Type B pancreatic cell (in vitro differentiated cells): ENCODE data around the gene MGAT4B. TPM values are rescaled to one million over a fixed set of nuclear protein-coding genes. Genes with fewer than 3 reads are reported as not detected.

Experiments
- DNase-seq: peaks from one replicate; pipeline ENCODE4 v3.0.0; 2021; ENCODE audit warnings: mixed read lengths; ENCODE audit not compliant: unreplicated experiment; ENCODE audit errors: extremely low spot score
- H3K27ac Mint-ChIP-seq: 2 replicates; pipeline ENCODE4 v1.8.0; 2021; ENCODE audit warnings: mild to moderate bottlenecking, mixed read lengths
- H3K27me3 Mint-ChIP-seq: 2 replicates; pipeline ENCODE4 v1.8.0; 2021; ENCODE audit warnings: mixed read lengths
- H3K36me3 Mint-ChIP-seq: 2 replicates; pipeline ENCODE4 v1.8.0; 2021; ENCODE audit warnings: mixed read lengths
- H3K4me1 Mint-ChIP-seq: one replicate; pipeline ENCODE4 v1.8.0; 2021; ENCODE audit warnings: mixed read lengths; ENCODE audit not compliant: unreplicated experiment
- H3K4me3 Mint-ChIP-seq: 2 replicates; pipeline ENCODE4 v1.8.0; 2021; ENCODE audit warnings: mild to moderate bottlenecking, mixed read lengths
- H3K9me3 Mint-ChIP-seq: 2 replicates; pipeline ENCODE4 v1.8.0; 2021; ENCODE audit warnings: mixed read lengths
- total RNA-seq: library from RNA; stranded (reverse); gene quantifications from 2 replicates; pipeline ENCODE4 v1.2.1, GENCODE V29; 2021; ENCODE audit warnings: low replicate concordance
- TF ChIP-seq, protein P1 (sequence below): fragments of 200-600 bp; sonication (generic); conservative IDR thresholded peaks from 2 replicates; pipeline ENCODE4 v1.5.0; 2021; ENCODE audit warnings: antibody characterized with exemption, mild to moderate bottlenecking

The MGAT4B gene
- total RNA-seq, 1 donor from 2014 or later = 169 TPM

DNA sequence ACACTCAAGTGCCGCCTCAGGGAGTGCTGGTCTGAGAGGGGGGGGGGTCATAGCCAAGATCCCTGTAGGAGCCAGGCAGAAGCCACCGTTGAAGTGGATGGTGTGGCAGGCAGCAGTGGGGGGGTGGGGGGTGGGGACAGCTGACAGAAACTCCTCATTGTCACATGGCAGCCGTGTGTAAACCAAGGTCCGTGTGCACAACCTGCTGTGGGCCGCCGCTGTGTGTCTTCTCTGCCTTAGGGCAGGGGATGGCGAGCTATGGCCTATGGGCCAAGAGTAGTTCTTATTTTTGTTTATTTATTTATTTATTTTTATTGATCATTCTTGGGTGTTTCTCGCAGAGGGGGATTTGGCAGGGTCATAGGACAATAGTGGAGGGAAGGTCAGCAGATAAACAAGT is 27.5 kb upstream of the MGAT4B start:
- Mint-ChIP-seq H3K27ac (peak overlapping the region; percentile 68), H3K36me3 (peaks cover 47% of the 10 kb centered on the region)

DNA sequence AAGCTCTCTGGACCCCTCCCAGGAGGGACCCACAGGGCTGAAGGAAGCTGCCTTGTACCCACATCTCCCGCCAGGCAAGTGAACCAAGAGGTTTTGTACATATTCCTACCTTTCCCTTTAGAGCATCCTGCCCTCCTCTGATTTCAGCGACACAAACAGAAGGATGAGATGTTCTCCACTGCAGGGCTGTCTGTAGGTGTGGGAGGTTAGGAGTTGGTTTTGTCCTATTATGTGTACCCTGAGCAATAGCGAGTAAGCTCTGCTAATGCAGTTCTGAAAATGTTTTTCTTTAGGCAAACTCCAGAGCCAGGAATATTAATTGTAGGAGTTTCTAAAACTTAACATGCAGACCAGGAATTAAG is 27.0 kb upstream of the MGAT4B start:
- no peak for DNase-seq
- no peaks in the 10 kb centered on the region for H3K9me3 Mint-ChIP-seq
- H3K4me3 Mint-ChIP-seq = no peak overlapping the region
- TF ChIP-seq, protein P1, sequence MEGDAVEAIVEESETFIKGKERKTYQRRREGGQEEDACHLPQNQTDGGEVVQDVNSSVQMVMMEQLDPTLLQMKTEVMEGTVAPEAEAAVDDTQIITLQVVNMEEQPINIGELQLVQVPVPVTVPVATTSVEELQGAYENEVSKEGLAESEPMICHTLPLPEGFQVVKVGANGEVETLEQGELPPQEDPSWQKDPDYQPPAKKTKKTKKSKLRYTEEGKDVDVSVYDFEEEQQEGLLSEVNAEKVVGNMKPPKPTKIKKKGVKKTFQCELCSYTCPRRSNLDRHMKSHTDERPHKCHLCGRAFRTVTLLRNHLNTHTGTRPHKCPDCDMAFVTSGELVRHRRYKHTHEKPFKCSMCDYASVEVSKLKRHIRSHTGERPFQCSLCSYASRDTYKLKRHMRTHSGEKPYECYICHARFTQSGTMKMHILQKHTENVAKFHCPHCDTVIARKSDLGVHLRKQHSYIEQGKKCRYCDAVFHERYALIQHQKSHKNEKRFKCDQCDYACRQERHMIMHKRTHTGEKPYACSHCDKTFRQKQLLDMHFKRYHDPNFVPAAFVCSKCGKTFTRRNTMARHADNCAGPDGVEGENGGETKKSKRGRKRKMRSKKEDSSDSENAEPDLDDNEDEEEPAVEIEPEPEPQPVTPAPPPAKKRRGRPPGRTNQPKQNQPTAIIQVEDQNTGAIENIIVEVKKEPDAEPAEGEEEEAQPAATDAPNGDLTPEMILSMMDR = no peak
- peaks cover 50% of the 10 kb centered on the region for H3K36me3 Mint-ChIP-seq
- no peaks in the 10 kb centered on the region for H3K27me3 Mint-ChIP-seq
- H3K4me1 Mint-ChIP-seq = peaks cover 4% of the 10 kb centered on the region
- peak overlapping the region; percentile 68 for H3K27ac Mint-ChIP-seq

More for the DNA sequence above, 27.5 kb upstream of the MGAT4B start:
- Mint-ChIP-seq H3K4me1 (peaks cover 4% of the 10 kb centered on the region), H3K27me3 (no peaks in the 10 kb centered on the region), H3K4me3 (no peak overlapping the region), H3K9me3 (no peaks in the 10 kb centered on the region)
- DNase-seq = no peak
- TF ChIP-seq, protein P1 = no peak

DNA sequence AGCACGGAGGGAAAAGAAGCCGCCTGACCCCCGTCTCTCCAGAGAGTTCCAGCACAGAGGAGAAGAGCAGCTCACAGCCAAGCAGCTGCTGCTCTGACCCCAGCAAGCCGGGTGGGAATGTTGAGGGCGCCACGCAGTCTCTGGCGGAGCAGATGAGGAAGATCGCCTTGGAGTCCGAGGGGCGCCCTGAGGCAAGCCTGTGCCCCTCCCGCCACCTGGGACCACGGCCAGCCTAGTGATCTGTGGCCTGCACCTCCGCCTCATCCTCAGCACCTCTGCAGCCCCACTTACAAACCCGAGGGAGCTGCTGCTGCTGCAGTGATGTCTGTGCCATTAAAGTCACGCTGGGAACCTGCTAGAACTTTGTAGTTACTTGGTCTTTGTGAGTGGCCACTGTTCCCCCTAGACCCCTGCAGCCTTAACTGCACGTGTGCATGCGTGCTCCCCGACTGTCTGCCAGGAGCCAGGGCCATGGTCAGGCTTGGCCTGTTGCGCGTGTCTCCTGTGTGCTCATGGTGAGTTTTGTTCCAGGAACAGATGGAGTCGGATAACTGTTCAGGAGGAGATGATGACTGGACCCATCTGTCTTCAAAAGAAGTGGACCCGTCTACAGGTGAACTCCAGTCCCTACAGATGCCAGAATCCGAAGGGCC is 26.5 kb upstream of the MGAT4B start:
- H3K4me3 Mint-ChIP-seq = no peak overlapping the region
- DNase-seq = no peak
- TF ChIP-seq, protein P1 = no peak
- peaks cover 4% of the 10 kb centered on the region for H3K4me1 Mint-ChIP-seq
- H3K36me3 Mint-ChIP-seq = peaks cover 53% of the 10 kb centered on the region
- no peaks in the 10 kb centered on the region for H3K27me3 Mint-ChIP-seq
- H3K27ac Mint-ChIP-seq = peak overlapping the region; percentile 68
- H3K9me3 Mint-ChIP-seq = no peaks in the 10 kb centered on the region

DNA sequence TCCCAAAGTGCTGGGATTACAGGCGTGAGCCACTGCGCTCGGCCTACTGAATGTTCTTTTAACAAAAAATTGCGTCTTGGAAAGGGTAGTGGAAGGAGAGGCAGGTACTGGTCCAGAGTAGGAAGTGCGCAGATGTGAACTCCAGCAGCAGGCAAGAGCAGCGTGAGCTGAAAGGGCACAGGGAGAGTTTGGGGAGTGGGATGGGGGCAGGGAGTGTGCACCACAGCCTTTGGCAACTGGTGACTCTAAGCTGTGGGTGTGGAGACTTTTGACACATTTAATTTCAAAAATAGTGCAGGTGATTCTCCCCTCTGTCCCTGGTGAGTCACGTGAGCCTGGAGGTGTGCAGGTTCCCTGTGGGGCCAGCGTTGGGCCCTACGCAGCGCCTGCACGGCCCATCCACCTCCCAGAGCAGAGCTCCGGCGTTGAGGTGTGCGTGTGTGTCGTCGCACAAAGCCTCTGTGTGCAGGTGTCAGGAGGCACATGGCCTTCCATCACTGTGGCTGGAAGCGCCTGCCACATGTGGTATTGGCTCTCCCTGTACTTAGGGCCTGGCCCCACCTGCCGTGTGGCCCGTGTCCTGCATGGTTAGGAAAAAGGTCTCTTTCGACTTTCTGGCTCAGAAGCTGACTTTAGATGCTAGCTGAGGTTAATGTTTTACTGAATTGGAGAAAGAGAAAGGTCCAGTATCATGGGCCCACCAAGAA is 25.5 kb upstream of the MGAT4B start:
- no peaks in the 10 kb centered on the region for H3K9me3 Mint-ChIP-seq
- TF ChIP-seq, protein P1 = no peak
- peak overlapping the region; percentile 50 for H3K27ac Mint-ChIP-seq

DNA sequence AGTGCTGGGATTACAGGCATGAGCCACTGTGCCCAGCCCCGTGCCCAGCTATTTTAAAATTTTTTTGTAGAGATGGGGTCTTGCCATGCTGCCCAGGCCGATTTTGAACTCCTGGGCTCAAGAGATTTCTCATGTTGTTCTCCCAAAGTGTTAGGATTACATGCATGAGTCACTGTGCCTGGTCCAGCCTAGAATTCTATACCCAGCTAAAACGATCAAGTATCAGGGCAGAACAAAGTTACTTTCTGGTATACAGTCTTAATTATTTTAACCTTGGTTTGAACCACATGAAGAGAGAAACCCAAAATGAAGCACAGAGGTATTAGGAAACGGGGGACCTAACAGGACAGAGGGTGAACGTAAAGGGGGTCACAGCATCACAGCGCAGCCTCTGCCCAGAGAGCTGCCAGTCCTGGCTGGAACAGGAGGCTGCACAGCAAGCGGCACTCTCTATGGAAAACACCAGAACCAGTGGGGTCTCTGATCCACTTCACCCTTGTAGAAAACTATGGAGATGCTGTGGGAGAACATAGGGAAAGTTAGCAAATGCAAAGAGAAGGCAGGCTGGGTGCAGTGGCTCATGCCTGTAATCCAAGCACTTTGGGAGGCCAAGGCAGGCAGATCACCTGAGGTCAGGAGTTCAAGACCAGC is 24.3 kb upstream of the MGAT4B start:
- TF ChIP-seq, protein P1 = no peak
- no peaks in the 10 kb centered on the region for H3K4me1 Mint-ChIP-seq
- H3K27ac Mint-ChIP-seq = peak overlapping the region; percentile 41
- no peaks in the 10 kb centered on the region for H3K27me3 Mint-ChIP-seq
- no peak overlapping the region for H3K4me3 Mint-ChIP-seq
- peaks cover 47% of the 10 kb centered on the region for H3K36me3 Mint-ChIP-seq
- no peaks in the 10 kb centered on the region for H3K9me3 Mint-ChIP-seq
- no peak for DNase-seq

More for the DNA sequence above, 25.5 kb upstream of the MGAT4B start:
- DNase-seq = no peak
- H3K4me1 Mint-ChIP-seq = peaks cover 4% of the 10 kb centered on the region
- no peak overlapping the region for H3K4me3 Mint-ChIP-seq
- peaks cover 60% of the 10 kb centered on the region for H3K36me3 Mint-ChIP-seq
- no peaks in the 10 kb centered on the region for H3K27me3 Mint-ChIP-seq
